HEK293 (cell line): Measurements from ENCODE around the gene KLHL12.
A peak's percentile ranks its signal among the peaks of the same experiment; 100 is the strongest.

ENCODE experiments used
- FEZF1 ChIP-seq: fragments of 450-650 bp; formaldehyde crosslinking; IDR thresholded peaks from 2 replicates; pipeline ENCODE4 v1.5.1; 2016; ENCODE audit warnings: missing biosample characterization, missing genetic modification characterization
- GLIS1 ChIP-seq: fragments of 450-650 bp; formaldehyde crosslinking; IDR thresholded peaks from 2 replicates; pipeline ENCODE4 v1.5.1; 2016; ENCODE audit warnings: missing biosample characterization, missing genetic modification characterization
- KLF16 ChIP-seq: fragments of 450-650 bp; formaldehyde crosslinking; IDR thresholded peaks from 2 replicates; pipeline ENCODE4 v1.5.1; 2017; ENCODE audit warnings: missing biosample characterization, missing genetic modification characterization
- MYNN ChIP-seq: fragments of 450-650 bp; formaldehyde crosslinking; IDR thresholded peaks from 2 replicates; pipeline ENCODE4 v1.5.1; 2016; ENCODE audit warnings: missing biosample characterization, missing genetic modification characterization, borderline replicate concordance
- PRDM1 ChIP-seq: fragments of 450-650 bp; formaldehyde crosslinking; IDR thresholded peaks from 2 replicates; pipeline ENCODE4; 2016; ENCODE audit warnings: missing biosample characterization, missing genetic modification characterization
- RBAK ChIP-seq: fragments of 450-650 bp; formaldehyde crosslinking; IDR thresholded peaks from 2 replicates; pipeline ENCODE4 v1.5.1; 2016; ENCODE audit warnings: missing biosample characterization, missing genetic modification characterization
- REPIN1 ChIP-seq: fragments of 450-650 bp; formaldehyde crosslinking; IDR thresholded peaks from 2 replicates; pipeline ENCODE4 v1.5.1; 2017; ENCODE audit warnings: missing biosample characterization, missing genetic modification characterization, low read depth
- TCF7L2 ChIP-seq: IDR thresholded peaks from 2 replicates; pipeline ENCODE4 v1.6.1; 2011; ENCODE audit warnings: low read depth, mild to moderate bottlenecking, inconsistent platforms, low read length, moderate library complexity, borderline replicate concordance
- ZBTB44 ChIP-seq: fragments of 450-650 bp; IDR thresholded peaks from 2 replicates; pipeline ENCODE4 v1.5.1; 2018; ENCODE audit warnings: missing biosample characterization, mild to moderate bottlenecking, missing genetic modification characterization
- ZBTB7A ChIP-seq: fragments of 450-650 bp; formaldehyde crosslinking; IDR thresholded peaks from 2 replicates; pipeline ENCODE4 v1.5.1; 2016; ENCODE audit warnings: low read depth, missing biosample characterization, missing genetic modification characterization
- ZIC2 ChIP-seq: fragments of 450-650 bp; formaldehyde crosslinking; IDR thresholded peaks from 2 replicates; pipeline ENCODE4 v1.5.1; 2016; ENCODE audit warnings: missing biosample characterization, missing genetic modification characterization
- ZNF510 ChIP-seq: fragments of 450-650 bp; formaldehyde crosslinking; IDR thresholded peaks from 2 replicates; pipeline ENCODE4 v1.5.1; 2018; ENCODE audit warnings: mild to moderate bottlenecking, missing genetic modification characterization, missing biosample characterization; ENCODE audit not compliant: insufficient replicate concordance
- ZNF514 ChIP-seq: fragments of 450-650 bp; formaldehyde crosslinking; IDR thresholded peaks from 2 replicates; pipeline ENCODE4 v1.5.1; 2016; ENCODE audit warnings: missing biosample characterization, missing genetic modification characterization
- ZNF610 ChIP-seq: fragments of 450-650 bp; formaldehyde crosslinking; IDR thresholded peaks from 2 replicates; pipeline ENCODE4 v1.5.1; 2016; ENCODE audit warnings: missing biosample characterization, missing genetic modification characterization, borderline replicate concordance
- ZNF654 ChIP-seq: fragments of 450-650 bp; formaldehyde crosslinking; IDR thresholded peaks from 2 replicates; pipeline ENCODE4 v1.5.1; 2016; ENCODE audit warnings: low read depth, missing biosample characterization, missing genetic modification characterization
- ZNF660 ChIP-seq: fragments of 450-650 bp; IDR thresholded peaks from 2 replicates; pipeline ENCODE4 v1.5.1; 2018; ENCODE audit warnings: missing biosample characterization, mild to moderate bottlenecking, missing genetic modification characterization
- ZSCAN16 ChIP-seq: fragments of 450-650 bp; formaldehyde crosslinking; IDR thresholded peaks from 2 replicates; pipeline ENCODE4 v1.5.1; 2016; ENCODE audit warnings: missing biosample characterization, missing genetic modification characterization
- ZSCAN5A ChIP-seq: fragments of 450-650 bp; formaldehyde crosslinking; IDR thresholded peaks from 2 replicates; pipeline ENCODE4 v1.5.1; 2016; ENCODE audit warnings: missing biosample characterization, missing genetic modification characterization
- ZXDB ChIP-seq: fragments of 450-650 bp; formaldehyde crosslinking; IDR thresholded peaks from 2 replicates; pipeline ENCODE4 v1.5.1; 2016; ENCODE audit warnings: missing biosample characterization, missing genetic modification characterization
- TF ChIP-seq, protein P1 (sequence below): fragments of 450-650 bp; formaldehyde crosslinking; IDR thresholded peaks from 2 replicates; pipeline ENCODE4 v1.5.1; 2016; ENCODE audit warnings: missing biosample characterization, missing genetic modification characterization
- TF ChIP-seq, protein P2 (sequence below): fragments of 450-650 bp; formaldehyde crosslinking; IDR thresholded peaks from 2 replicates; pipeline ENCODE4 v1.5.1; 2016; ENCODE audit warnings: missing biosample characterization, missing genetic modification characterization
- TF ChIP-seq, protein P3 (sequence below): fragments of 450-650 bp; formaldehyde crosslinking; conservative IDR thresholded peaks from 2 replicates; pipeline ENCODE4 v1.5.1; 2016; ENCODE audit warnings: low read depth, missing biosample characterization, missing genetic modification characterization
- TF ChIP-seq, protein P4 (sequence below): fragments of 450-650 bp; formaldehyde crosslinking; IDR thresholded peaks from 2 replicates; pipeline ENCODE4 v1.5.1; 2016; ENCODE audit warnings: missing biosample characterization, missing genetic modification characterization, borderline replicate concordance

KLHL12 gene

GRCh38 chr1:202957733-202958543, 30.9 kb upstream of the KLHL12 start, which contains the start of gene ADIPOR1 (continued):
- no peak for TF ChIP-seq ZSCAN5A (tag by site-specific recombination)
- no peak for TF ChIP-seq ZNF514 (tag by site-specific recombination)
- TF ChIP-seq ZNF654, result no peak
- no peak for TF ChIP-seq REPIN1 (tag by site-specific recombination)
- no peak for TF ChIP-seq PRDM1
- TF ChIP-seq FEZF1, result no peak
- TF ChIP-seq, protein P1, sequence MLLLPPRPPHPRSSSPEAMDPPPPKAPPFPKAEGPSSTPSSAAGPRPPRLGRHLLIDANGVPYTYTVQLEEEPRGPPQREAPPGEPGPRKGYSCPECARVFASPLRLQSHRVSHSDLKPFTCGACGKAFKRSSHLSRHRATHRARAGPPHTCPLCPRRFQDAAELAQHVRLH (tag by site-specific recombination), result no peak
- TF ChIP-seq TCF7L2, result no peak
- no peak for TF ChIP-seq ZNF510 (tag by site-specific recombination)
- TF ChIP-seq ZBTB7A (tag by site-specific recombination), result no peak
- TF ChIP-seq, protein P2, sequence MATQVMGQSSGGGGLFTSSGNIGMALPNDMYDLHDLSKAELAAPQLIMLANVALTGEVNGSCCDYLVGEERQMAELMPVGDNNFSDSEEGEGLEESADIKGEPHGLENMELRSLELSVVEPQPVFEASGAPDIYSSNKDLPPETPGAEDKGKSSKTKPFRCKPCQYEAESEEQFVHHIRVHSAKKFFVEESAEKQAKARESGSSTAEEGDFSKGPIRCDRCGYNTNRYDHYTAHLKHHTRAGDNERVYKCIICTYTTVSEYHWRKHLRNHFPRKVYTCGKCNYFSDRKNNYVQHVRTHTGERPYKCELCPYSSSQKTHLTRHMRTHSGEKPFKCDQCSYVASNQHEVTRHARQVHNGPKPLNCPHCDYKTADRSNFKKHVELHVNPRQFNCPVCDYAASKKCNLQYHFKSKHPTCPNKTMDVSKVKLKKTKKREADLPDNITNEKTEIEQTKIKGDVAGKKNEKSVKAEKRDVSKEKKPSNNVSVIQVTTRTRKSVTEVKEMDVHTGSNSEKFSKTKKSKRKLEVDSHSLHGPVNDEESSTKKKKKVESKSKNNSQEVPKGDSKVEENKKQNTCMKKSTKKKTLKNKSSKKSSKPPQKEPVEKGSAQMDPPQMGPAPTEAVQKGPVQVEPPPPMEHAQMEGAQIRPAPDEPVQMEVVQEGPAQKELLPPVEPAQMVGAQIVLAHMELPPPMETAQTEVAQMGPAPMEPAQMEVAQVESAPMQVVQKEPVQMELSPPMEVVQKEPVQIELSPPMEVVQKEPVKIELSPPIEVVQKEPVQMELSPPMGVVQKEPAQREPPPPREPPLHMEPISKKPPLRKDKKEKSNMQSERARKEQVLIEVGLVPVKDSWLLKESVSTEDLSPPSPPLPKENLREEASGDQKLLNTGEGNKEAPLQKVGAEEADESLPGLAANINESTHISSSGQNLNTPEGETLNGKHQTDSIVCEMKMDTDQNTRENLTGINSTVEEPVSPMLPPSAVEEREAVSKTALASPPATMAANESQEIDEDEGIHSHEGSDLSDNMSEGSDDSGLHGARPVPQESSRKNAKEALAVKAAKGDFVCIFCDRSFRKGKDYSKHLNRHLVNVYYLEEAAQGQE (tag by site-specific recombination), result 0 out of 2 replicates have a peak, but pooled peaks have one; percentile 9
- peak; percentile 98 for TF ChIP-seq ZIC2 (tag by site-specific recombination)
- TF ChIP-seq ZBTB44 (tag by site-specific recombination), result no peak
- no peak for TF ChIP-seq MYNN (tag by site-specific recombination)
- TF ChIP-seq ZNF660 (tag by site-specific recombination), result peak; percentile 69; the same call in 1 of the 2 replicates
- no peak for TF ChIP-seq RBAK
- TF ChIP-seq, protein P3, sequence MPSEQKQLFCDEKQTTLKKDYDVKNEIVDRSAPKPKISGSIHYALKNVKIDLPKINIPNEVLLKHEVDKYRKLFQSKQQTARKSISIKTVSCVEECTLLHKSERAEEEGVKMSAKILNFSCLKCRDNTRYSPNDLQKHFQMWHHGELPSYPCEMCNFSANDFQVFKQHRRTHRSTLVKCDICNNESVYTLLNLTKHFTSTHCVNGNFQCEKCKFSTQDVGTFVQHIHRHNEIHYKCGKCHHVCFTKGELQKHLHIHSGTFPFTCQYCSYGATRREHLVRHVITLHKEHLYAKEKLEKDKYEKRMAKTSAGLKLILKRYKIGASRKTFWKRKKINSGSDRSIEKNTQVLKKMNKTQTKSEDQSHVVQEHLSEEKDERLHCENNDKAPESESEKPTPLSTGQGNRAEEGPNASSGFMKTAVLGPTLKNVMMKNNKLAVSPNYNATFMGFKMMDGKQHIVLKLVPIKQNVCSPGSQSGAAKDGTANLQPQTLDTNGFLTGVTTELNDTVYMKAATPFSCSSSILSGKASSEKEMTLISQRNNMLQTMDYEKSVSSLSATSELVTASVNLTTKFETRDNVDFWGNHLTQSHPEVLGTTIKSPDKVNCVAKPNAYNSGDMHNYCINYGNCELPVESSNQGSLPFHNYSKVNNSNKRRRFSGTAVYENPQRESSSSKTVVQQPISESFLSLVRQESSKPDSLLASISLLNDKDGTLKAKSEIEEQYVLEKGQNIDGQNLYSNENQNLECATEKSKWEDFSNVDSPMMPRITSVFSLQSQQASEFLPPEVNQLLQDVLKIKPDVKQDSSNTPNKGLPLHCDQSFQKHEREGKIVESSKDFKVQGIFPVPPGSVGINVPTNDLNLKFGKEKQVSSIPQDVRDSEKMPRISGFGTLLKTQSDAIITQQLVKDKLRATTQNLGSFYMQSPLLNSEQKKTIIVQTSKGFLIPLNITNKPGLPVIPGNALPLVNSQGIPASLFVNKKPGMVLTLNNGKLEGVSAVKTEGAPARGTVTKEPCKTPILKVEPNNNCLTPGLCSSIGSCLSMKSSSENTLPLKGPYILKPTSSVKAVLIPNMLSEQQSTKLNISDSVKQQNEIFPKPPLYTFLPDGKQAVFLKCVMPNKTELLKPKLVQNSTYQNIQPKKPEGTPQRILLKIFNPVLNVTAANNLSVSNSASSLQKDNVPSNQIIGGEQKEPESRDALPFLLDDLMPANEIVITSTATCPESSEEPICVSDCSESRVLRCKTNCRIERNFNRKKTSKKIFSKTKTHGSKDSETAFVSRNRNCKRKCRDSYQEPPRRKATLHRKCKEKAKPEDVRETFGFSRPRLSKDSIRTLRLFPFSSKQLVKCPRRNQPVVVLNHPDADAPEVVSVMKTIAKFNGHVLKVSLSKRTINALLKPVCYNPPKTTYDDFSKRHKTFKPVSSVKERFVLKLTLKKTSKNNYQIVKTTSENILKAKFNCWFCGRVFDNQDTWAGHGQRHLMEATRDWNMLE, result no peak
- peak; percentile 99 for TF ChIP-seq GLIS1
- TF ChIP-seq ZNF610 (tag by site-specific recombination), result no peak
- TF ChIP-seq, protein P4, sequence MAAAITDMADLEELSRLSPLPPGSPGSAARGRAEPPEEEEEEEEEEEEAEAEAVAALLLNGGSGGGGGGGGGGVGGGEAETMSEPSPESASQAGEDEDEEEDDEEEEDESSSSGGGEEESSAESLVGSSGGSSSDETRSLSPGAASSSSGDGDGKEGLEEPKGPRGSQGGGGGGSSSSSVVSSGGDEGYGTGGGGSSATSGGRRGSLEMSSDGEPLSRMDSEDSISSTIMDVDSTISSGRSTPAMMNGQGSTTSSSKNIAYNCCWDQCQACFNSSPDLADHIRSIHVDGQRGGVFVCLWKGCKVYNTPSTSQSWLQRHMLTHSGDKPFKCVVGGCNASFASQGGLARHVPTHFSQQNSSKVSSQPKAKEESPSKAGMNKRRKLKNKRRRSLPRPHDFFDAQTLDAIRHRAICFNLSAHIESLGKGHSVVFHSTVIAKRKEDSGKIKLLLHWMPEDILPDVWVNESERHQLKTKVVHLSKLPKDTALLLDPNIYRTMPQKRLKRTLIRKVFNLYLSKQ (tag by site-specific recombination), result no peak
- peak; percentile 37 for TF ChIP-seq ZXDB (tag by site-specific recombination)
- peak; percentile 53; the same call in 1 of the 2 replicates for TF ChIP-seq KLF16 (tag by site-specific recombination)
- no peak for TF ChIP-seq ZSCAN16
